Dermis microvascular lymphatic vessel endothelial cell (primary cell): ENCODE data around the gene SYNDIG1. TPM values are rescaled to one million over a fixed set of nuclear protein-coding genes. Genes with fewer than 3 reads are reported as not detected.

Source experiments
- DNase-seq, 2 donors: peaks; one replicate each; pipeline versions ENCODE4 v3.0.0 to v3.0.0-alpha.2; 2010; ENCODE audit warnings: low read depth in 2 of 2
- total RNA-seq: library from RNA; depleted of rRNA; stranded (reverse); fragments of >200 nt; gene quantifications from 2 replicates; pipeline ENCODE4 v1.2.1, GENCODE V29; 2014

The SYNDIG1 gene
- total RNA-seq, 1 donor from 2014 or later, result not detected

DNA sequence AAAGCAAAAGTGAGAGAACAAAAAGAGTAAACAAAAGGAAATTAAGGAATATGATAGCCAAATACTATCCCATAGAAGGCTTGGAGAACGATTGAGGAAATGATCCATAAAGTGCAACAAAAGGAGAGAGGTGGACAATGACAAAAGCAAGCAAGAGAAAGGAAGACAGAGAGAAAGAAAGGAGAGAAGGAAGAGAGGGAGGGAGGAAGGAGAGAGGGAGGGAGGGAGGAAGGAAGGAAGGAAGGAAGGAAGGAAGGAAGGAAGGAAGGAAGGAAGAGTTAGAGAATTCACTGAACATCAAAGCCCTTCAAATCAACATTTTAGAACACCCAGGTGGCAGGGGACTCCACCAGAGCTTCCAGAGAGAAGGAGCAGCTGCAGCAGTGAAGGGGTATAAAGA is 185.0 kb downstream of the SYNDIG1 start:
- DNase-seq, result no peak

DNA sequence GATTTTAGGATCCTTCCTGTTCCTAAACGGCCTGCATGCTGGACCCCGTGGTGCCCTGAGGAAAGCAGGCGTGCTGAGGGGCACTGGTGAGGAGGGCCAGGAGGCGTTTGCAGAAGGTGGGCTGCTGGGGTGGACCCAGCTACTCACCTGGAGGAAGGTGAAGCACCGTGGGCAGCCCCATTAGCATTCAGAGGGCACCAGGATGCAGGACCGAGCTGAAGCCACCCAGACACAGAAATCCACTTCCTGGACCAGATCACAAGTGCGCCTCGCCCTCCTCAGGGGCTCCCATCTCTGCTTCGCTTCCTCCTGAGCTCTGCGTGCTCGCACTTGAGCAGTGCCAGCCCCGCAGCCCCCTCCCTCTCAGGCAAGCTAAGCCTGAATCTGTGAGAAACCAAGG is 187.0 kb downstream of the SYNDIG1 start:
- no peak for DNase-seq

DNA sequence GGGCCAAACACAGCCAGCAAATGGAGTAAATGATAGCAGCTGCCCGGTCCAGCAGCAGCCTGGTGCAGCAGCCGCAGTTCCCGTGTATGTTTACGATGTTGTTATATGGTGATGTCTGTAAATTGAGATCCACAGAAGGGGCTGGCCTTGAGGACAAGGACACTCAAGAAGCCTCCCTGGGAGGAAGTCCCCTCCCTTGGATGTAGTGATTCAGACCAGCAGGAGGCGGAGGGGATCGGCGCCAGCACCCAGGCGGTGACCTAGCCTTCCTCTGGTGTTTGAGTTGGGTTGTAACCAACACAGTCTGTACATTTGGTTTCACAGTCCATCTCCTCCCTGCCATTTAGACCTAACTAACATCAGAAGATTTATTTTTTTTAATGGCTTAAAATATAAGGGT is 187.8 kb downstream of the SYNDIG1 start:
- no peak for DNase-seq

DNA sequence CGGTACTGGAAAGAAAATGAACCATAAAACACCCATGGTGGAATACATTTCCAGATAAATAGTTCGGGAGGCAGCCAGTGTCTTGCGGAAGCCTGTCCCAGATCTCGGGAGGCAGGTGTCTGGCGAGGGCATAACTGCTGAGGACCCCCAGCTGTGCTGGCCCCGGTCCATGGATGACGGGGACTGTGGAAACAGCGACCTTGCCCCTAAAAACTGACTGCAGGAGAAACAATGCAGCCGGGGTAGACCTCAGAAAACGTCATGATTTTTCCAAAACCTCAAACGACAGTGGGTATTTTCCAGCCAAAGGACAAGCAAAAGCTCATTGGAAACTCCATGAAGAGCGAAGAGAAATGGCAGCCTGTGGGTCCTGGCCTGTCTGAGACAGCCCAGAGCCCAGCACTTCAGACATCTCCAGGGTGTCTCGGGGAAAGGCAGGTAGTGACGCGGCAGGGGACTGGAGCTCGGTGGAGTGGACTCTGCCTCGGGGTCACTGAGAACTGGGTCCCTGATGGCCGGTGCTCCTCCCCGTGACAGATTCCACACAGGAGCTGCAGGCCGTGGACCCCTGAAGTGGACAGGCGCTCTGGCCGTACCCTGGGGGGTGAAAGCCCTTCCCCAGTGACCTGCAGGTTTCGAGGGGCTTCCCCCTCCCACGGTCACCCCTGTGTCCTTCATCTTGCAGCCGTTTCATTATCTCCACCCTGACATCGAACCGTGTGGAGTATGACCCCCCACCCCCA is 188.6 kb downstream of the SYNDIG1 start:
- DNase-seq, result no peak

DNA sequence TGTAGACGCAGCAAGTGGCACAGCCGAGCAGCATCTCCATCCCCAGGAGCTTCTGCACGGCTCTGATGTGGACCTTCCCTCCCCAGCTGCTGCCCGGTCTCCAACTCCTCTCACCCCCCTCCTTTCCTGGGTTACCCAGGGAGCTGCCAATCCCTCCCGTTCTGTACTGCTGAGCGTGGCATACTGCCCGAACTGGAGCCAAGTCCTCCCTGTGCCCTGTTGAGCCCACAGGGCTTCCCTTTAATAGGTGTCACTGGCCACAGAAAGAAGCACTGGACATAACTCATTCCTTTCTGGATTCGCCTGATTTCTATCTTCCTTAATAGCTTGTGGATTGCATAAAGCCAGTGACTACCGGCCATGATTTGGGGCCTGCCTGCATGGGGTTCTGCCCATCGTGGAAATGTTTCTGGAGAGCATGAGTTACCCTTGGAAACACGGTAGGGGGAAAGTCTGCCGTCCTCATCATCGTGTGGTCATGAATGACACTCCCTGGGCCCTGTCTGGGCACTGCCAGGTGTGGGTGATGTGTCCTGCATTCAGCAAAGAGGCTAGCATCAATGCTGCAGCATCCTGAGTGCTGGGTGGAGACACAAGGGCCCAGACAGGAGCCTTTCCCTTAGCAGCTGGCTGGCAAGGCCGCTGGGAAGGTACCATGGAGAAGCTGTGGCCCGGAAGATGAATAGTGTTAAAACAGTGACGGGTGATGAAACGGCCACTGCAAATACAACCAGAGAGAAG is 189.7 kb downstream of the SYNDIG1 start:
- DNase-seq, result no peak

DNA sequence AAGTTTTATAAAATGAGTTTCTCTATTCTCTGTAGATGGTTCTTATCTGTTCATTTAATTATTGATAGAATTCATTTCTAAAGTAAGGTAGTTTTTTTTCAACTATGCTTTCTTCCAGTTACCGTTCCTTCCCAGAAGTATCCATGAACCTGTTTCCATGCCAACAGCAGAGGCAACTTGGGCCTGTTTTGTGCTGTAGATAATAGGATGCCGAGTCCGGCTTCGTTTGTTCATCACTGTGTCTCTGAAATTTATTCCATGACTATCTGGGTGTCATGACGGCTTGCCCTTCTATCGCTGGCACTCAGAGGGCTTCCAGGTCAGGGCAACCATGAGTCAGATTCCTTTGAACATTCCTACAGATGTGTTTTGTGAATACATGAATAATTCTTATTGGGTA is 190.4 kb downstream of the SYNDIG1 start:
- no peak for DNase-seq

DNA sequence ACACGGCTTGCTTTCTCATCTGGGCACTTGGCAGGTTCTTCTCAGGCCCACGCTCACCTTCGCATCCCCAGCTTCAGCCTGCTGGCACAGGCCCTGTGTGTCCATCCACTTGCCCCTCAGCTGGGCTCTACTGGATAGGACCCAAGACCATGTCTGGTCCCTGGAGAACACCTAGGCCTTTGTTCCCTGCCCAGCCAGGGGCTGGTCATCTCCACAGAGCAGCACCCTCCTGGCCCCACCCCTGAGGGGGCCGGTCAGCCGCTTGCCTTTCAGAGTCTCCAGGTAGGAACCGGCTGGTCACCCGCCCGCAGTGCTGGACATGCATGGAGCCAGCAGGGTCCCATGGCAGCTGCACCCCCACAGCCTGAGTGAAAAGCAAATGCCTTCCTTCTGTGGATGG is 191.2 kb downstream of the SYNDIG1 start:
- DNase-seq, result no peak

DNA sequence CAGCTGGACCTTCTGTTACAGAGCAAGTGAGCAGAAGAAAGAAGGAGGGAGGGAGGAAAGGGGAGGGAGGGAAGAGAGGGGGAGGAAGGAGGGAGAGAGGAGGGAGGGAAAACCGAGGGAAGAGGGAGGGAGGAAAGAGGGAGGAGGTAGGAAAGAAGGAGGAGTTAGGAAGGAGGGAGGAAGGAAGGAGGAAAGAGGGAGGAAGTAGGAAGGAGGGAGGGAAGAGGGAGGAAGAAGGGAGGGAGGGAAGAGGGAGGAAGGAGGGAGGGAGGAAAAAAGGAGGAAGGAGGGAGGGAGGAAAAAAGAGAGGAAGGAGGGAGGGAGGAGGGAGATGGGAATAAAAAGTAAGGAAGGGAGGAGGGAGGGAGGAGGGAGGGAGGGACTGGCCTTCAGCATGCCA is 191.8 kb downstream of the SYNDIG1 start:
- DNase-seq, result no peak

DNA sequence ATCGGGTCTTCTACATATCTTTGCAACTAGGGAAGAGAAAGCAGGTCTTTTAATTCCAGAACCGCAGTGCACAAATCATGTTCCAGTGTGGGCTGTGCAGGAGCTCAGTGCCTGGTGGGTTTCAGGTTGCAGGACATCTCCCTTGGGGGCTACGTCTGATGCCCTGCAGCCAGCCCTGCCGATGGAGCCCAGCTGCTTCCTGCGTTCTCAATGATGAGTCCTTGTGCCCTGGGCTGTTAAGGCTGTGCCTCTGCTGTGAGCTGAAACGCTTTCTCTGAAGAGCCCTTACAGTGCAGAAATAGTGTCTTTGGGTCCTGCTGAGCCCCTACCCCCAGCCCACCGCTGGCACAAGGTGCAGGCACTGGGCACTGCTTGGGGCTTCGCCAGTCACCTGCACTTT is 192.9 kb downstream of the SYNDIG1 start:
- no peak for DNase-seq

DNA sequence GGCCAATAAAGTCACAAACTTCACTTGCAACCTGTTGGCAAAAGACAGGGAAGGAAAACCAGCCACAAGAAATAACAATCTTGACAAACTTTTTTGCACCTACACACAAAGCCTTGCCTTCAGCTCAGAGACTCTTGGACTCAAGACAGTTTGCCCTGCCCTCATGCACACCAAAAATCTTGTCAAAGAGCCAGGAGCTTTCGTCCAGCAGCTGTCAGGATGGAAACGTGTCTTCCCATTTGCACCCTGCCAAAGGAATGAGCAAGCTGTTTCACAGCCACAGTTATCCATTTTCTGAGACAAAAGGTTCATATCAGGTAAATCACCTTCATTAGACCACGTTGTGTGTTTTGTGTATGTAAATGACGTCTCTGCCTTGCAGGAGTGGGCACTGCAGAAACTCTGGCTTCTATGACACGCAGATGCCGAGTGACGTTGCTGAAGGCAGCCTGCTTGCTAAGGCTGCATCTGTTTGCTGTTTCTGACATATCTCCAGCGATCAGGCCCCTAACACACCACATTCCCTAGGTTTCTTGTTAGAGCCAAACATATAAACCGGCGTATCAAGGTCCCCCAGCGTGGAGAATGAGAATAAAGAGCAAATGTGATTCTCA is 193.4 kb downstream of the SYNDIG1 start:
- no peak for DNase-seq

DNA sequence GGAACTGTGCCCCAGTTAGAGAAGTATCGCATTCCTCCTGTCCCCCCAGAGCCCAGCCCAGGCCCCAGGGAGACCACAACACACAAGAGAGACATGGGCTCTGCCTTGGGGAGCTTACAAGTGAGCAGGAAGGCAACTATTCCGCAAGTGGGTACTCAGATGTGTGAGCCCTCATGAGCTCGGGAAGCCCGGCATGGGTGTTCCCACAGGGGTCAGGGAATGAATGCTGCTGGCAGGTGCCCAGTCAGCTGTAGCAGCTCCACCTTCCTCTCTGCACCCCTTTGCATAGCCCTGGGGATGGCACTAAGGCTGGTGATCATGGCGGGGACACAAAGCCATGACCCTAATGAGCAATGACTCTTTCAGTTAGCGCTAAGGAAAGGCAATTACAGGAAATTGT is 194.1 kb downstream of the SYNDIG1 start:
- no peak for DNase-seq

DNA sequence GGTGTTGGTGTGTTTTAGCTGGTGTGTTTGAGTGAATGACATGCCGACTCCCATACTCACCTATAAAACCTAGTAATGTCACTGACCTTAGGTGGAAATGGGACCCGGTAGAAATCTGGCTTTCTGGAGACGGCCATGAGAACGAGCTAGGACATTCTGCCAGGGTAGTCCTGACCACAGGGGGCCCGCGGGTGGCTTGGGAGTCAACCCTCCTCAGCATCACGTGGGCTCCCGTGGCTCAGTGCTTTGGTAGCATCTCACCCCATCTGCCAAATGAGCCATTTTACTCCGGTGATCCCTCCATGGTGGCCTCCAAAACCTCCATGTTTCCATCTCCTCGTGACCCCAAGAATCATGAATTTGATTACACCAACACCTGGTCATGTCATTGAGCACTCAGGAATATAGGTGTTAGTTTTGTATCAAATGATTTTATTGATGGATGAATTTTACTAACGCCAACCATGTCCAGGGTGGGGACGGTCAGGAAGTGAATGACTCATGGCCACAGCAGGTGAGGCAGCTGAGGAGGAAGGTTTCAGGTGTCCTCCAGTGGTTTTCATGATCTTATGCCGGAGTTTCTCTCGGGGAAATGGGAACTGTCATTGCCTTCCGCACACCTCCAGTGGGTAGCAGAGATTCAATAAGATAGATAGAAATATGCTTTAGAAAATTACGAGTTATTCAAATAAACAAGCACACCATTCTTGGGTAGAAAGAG is 195.0 kb downstream of the SYNDIG1 start:
- DNase-seq, result no peak

DNA sequence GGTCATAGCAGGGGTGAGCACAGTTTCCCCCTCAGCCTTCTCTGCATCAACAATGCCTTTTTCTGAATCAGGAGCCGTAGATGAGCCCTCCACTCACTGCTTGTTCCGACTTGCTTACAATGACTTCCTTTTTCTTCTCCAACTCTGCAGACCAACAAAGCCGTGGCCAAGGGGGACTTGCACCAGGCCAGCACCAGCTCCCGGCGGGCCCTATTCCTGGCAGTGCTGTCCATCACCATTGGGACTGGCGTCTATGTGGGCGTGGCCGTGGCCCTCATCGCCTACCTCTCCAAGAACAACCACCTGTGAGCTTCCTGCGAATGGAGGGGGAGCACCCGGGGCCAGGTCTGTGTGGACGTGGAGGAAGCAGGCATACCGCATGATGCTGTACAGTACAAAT is 195.8 kb downstream of the SYNDIG1 start:
- no peak for DNase-seq

DNA sequence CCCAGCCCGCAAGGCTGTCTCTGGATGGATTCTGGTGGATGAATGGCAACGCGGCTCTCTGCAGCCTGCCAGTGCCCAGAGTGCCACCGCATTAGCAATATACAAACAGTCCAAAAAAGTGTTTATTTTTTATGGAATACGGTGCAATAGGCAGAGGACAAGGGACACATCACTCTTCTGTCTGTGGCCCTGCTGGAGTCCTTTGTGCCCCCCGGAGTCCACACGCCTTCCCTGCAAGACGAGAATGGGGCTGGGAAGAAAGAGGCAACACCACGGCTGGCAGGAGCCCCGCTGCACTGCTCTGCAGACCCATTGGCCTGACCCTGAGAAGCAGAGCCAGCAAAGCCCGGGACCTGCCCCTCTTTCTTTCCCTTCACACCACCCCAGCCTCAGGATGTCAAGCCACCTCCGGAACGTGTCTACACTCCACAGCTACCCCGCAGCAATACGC is 196.3 kb downstream of the SYNDIG1 start:
- no peak for DNase-seq

DNA sequence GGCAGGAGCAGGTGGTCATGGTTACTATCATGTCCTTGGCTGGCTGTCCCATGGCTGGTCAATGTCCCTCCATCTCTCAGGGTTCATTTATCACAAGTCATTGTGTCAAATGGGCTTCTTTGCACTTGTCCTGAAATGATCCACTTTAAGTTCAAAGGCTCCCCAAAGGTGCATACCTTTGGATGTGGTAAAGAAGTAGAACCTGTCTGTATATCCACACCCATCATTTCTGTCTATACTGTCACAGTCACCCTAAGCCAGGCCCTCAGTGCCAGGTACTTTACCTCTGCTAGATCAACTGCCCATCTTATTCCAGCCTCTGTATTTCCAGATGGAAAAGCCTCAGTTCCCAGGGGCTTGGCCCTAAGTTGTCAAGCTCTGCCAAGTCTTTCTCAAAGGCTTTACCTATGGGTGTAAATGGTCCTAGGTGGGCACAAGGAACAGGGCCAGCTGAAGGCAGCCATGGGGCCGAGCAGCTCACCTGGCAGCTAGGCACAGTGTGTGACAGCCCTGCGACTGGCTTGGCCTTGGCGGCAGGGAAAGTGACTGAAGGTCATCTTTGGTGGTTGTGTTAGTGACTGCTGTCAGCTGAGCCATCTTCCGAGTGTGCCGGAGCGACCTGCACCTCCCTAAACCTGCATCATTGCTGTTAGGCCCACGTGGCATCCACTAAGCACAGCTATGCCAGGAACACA is 198.4 kb downstream of the SYNDIG1 start:
- no peak for DNase-seq

DNA sequence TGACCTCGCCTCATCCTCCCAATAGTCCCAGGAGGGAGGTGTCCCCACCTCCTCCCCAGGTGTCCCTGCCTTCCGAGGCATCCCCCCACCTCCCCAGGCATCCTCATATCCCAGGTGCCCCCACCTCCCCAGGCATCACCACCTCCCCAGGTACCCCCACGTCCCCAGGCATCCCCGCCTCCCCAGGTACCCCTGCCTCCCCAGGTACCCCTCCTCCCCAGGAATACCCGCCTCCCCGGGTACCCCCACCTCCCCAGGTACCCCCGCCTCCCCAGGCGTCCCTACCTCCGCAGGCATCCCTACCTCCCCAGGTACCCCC is 198.9 kb downstream of the SYNDIG1 start:
- DNase-seq, result no peak

DNA sequence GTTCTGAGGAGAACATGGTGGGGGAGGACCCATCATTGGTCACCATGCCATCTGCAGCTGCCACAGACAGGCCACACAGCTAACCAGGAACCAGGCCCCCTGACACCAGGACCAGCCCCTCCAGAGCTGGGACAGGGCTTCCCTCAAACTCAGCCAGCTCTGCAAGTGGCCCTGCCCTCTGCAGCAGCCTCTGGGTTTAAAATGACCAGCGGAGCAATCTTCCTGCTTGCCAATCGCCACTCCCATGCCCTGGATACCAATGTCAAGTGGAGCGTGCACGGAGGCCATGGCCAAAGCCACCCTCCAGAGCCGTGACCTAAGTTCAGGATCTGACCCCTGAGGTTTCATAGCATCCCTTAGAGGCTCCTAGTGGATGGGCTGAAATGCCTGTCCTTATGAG is 199.4 kb downstream of the SYNDIG1 start:
- DNase-seq, result no peak

DNA sequence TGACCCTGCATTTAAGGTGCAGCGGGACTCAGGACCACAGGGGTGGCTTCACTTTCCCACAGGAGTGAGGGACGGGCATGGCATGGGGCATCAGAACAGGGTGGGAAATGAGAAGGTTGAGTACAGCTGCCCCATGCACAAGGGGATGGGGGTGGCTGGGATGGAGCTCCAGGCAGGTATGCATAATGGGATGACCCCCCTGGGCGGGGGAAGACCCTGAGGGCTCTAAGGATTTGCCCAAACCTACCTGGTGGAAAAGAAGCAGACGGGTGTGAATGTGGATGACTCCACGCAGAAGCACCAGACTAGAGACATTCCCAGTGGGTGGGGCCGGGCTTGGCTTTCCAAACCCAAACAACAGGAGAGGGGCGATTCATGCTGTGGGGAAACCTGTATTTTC is 200.3 kb downstream of the SYNDIG1 start:
- DNase-seq, result no peak

DNA sequence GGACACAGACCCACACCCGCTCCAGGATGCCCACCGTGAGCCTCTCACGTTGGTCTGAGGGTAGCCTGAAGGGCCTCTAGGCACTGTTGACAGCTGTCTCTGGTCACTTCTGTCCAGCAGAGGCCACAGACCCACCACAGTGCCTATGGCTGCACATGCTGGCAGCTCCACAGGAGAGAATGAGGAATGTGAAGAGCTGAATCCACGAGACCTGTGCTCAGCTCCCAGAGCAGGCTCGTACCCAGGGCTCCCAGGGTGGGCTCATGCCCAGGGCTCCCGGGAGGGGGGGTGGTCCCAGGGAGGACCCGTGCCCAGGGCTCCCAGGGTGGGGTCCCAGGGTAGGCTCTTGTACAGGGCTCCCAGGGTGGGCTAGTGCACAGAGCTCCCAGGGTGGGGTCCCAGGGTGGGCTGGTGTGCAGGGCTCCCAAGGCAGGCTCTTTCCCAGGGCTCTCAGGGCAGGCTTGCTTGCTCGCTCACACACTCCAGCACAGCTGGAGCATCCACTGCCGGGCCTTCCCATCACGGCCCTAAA is 201.0 kb downstream of the SYNDIG1 start:
- DNase-seq, result no peak

DNA sequence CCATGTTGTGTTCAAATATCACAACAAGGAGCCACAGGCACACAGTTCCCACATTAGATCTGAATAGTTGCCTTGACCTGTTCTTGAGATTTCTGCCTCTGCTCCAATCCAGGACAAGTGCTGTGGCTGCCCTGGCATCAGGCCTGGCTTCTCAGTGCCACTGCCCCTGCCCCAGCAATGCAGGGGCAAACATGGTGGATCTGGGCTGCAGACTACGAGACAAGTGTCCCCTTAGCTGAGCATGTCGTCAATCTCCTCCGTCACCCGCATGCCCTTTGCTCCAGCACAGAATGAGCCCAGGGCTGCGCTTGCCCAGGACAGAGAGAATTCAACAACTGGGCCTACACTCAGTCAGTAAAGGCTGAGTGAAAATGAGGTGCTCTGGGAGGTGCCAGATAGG is 201.6 kb downstream of the SYNDIG1 start:
- no peak for DNase-seq

DNA sequence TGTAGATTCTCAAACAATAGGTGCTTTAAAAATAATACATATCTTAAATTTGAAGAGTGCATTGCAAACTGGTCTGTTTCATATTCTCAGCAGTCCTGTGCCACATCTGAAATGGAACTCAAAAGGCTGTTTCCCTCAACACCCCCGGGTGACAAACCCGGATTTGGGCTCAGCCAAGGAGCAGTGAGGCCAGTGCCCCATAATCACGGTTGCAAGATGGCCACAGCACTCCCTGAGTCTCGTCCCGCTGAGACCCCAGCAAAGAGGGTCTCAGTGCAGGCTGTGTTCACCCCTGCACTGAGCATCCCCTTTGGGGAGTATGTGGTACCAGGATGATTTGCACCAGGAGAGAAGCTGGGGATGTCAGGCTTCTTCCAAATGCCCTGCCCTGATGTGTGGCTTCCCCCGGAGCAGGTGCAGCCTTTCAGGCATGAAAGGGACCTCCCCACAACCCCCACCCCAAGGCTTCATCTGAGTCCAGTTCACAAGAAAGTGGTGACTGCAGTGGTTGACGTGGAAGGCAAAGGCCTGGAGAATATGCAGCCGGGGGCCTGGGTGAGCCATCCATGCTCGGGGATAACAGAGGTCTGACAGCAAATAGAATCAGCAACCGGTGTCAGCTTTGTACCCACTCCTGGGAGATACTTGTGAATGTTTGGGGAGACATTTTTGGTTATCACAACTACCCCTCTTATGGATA is 202.9 kb downstream of the SYNDIG1 start:
- DNase-seq, result no peak
